Measurements from ENCODE around the gene DCUN1D3.

GRCh38 chr16:20897253-20897897 lies 2.8 kb downstream of the DCUN1D3 start:
- TF ChIP-seq POLR2A (IDR thresholded peaks at IDR 0.05; ENCODE audit: extremely low read depth, insufficient read length) (no peak), CTCF (IDR thresholded peaks at IDR 0.05; ENCODE audit: low read depth, low read length) (no peak), MAX (IDR thresholded peaks at IDR 0.05; ENCODE audit: low read depth, low read length) (no peak), MYC (IDR thresholded peaks at IDR 0.05; ENCODE audit: low read depth, low read length) (no peak)
